LNCAP (cell line): ENCODE results near the gene TNIK.

Experiments
- TF ChIP-seq, protein P1 (sequence below): fragments of 450-650 bp; IDR thresholded peaks from 2 replicates; pipeline ENCODE4 v1.5.1; 2017; ENCODE audit warnings: mild to moderate bottlenecking

Gene TNIK

GRCh38 chr3:171257251-171258203 lies 202.7 kb downstream of the TNIK start:
- TF ChIP-seq, protein P1, sequence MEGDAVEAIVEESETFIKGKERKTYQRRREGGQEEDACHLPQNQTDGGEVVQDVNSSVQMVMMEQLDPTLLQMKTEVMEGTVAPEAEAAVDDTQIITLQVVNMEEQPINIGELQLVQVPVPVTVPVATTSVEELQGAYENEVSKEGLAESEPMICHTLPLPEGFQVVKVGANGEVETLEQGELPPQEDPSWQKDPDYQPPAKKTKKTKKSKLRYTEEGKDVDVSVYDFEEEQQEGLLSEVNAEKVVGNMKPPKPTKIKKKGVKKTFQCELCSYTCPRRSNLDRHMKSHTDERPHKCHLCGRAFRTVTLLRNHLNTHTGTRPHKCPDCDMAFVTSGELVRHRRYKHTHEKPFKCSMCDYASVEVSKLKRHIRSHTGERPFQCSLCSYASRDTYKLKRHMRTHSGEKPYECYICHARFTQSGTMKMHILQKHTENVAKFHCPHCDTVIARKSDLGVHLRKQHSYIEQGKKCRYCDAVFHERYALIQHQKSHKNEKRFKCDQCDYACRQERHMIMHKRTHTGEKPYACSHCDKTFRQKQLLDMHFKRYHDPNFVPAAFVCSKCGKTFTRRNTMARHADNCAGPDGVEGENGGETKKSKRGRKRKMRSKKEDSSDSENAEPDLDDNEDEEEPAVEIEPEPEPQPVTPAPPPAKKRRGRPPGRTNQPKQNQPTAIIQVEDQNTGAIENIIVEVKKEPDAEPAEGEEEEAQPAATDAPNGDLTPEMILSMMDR = no peak

DNA sequence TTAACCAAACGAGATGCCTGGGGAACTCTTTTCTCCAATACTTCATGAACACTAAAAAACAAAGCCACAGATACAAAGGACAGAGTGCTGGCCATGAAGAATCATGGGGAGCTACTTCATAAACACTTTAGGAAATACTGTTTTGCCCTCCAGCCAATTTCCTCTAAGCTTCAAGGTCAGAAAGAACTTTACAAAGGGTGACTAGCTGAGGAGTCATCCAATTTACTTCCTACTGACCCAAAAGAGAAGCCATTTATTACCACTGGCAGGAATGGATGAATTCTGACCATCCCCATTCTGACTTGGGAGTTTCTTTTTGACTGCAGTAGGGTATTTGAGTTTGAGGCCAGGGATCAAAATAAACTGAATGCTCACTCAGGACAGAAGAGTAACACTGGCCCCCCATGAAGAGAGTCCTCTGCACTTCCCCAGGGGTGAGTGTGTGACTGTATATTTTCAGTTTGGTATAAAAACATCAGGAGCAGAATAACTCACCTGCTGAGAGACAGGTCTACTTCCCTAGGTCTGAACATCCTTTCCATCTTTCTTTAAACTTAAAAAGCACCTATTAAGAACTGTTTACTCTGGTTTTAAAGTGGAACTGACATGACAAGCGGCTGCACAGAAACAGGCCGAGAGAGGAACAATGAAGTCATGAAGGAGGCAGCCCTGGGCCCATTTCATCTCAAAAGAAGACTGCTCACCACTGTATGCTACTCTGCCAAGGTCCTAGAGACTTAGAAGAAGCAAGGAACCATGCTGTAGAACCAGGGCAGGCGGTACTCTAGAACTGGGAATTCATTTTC lies 203.6 kb downstream of the TNIK start:
- TF ChIP-seq, protein P1 = no peak

- TF ChIP-seq, protein P1 = no peak
Observed at GRCh38 chr3:171255236-171255806, 204.9 kb downstream of the TNIK start.

DNA sequence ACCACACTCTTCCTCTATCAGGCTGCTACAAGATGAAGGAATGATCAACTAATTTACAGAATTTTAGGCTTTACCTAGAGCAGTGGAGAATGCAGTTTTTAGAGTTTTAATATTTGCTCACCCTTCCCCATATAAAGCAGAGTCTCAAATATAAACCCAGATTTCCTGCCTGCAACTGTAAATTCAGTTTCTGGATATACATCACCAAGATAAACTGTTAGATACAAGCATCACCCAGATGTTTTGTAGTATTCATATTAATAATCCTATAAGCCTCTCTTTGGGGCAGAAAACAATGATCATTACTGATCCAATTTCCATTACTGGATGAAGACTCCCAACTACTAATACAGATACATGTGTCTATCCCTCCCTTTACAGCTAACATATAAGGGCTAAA lies 205.9 kb downstream of the TNIK start:
- TF ChIP-seq, protein P1 = no peak

- TF ChIP-seq, protein P1 = no peak
Observed at GRCh38 chr3:171251835-171252234, 208.4 kb downstream of the TNIK start.

DNA sequence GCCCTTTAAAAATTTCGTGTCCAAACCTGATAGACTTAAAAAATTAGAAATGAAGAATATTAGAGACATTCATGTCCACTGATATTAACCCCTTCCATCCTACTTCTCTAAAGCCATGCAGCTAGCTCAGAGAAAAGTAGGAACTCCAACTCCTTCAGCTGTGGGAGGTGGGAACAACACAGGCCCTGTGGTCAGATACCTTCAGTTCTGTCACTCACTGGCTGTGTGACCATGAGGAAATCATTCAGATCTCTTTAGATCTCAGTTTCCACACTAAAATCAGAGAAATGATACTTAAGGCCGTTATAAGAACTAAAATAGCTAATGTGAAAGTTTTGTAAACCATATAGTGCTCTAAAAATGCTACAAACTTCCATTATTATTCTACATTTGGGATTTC lies 209.8 kb downstream of the TNIK start:
- TF ChIP-seq, protein P1 = no peak

GRCh38 chr3:171249245-171249644 lies 211.0 kb downstream of the TNIK start:
- TF ChIP-seq, protein P1 = no peak
